Measurements from ENCODE around the gene DYNC1I1. TPM values are rescaled to one million over a fixed set of nuclear protein-coding genes. Genes with fewer than 3 reads are reported as not detected.
A peak's percentile ranks its signal among the peaks of the same experiment; 100 is the strongest.

DYNC1I1 gene
- total and polyA plus RNA-seq, 5 experiments from 2014 or later: not detected

GRCh38 chr7:95828824-95829790 is 56.8 kb downstream of the DYNC1I1 start:
- ATAC-seq (no peak), DNase-seq (no peak)
- peaks cover 0 to 5% (median 0%) of the 10 kb centered on the region in 9 donors for H3K9me3 Mint-ChIP-seq
- H3K4me3 Mint-ChIP-seq: no peak overlapping the region
- POLR2A ChIA-PET: no interaction called here
- no peaks in the 10 kb centered on the region for H3K27me3 Mint-ChIP-seq
- no peaks in the 10 kb centered on the region for H3K36me3 Mint-ChIP-seq
- H3K27ac Mint-ChIP-seq: no peak overlapping the region
- no peaks in the 10 kb centered on the region for H3K4me1 Mint-ChIP-seq

DNA sequence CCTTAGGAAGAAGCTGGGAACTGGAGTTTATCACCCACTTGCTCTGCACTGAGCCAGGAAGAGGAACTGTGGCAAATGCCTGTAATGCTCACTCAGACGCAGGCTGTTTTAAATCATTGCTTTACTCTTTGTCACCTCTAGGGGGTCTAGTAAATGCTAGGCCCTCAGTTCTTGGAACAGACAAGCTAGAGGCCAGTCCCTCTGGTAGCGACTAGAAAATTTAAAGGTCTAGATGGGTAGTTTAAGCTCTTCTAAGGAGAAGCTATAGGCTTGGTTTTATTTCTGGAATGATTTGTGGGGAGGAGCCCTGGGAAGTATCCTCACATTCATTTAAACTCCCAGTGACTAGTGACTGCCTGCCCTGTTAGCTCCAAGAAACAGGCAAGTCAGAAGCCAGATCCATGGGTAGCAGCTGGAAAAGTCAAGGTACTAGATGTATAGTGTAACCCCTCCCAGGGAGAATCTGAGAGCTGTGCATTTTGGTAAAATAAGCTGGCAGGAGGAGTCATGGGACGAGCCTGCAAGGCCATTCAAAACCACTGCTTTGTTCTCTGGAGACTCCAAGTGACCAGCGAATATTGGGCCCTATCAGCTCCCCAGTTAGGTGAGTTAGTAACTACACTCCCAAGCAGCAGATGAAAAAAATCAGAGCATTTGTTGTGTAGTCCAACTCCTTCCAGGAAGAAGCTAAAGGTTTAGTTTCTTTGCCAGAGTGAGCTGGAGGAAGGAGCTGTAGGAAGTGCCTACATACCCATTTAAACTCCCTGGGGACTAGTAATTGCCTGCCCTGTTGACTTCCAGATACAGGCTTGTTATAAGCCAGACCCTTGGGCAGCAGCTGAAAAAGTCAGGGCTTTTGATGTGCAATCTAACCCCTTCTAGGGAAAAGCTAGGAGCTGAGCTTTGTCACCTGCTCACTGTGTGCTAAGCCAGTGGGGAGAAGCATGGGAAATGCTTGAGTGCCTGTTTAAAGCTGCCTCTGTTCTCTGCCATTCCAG is 68.9 kb downstream of the DYNC1I1 start:
- H3K27me3 Mint-ChIP-seq: peaks cover 1 to 18% (median 5%) of the 10 kb centered on the region in 5 donors
- no peak overlapping the region for H3K27ac Mint-ChIP-seq
- H3K36me3 Mint-ChIP-seq: peaks cover 0 to 6% (median 4%) of the 10 kb centered on the region in 3 donors
- POLR2A ChIA-PET: no interaction called here
- no peaks in the 10 kb centered on the region for H3K4me1 Mint-ChIP-seq
- no peak for ATAC-seq
- no peak for DNase-seq
- peaks cover 0 to 26% (median 13%) of the 10 kb centered on the region in 9 donors for H3K9me3 Mint-ChIP-seq
- H3K4me3 Mint-ChIP-seq: no peak overlapping the region

DNA sequence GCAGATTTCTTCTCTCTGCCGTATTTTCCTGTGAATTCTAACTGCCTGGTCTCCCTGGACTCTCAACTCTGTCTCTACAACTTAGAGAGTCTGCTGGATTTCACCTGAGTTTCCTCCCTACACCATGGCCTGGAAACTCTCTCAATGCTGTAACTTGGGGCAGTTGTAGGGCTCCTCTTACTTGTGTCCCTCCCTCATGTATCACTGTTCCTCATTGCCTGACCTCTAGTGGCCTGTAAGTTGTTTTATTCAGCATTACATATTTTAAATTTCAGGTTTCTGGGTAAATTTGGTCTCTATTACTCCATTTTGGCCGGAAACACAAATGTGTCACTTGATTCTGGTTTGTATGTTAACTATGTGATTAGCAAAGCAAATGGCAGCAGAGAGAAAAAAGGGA is 70.9 kb downstream of the DYNC1I1 start:
- no peaks in the 10 kb centered on the region for H3K4me1 Mint-ChIP-seq
- DNase-seq (no peak), ATAC-seq (no peak)
- no peaks in the 10 kb centered on the region for H3K36me3 Mint-ChIP-seq
- H3K27me3 Mint-ChIP-seq: peaks cover 1 to 18% (median 5%) of the 10 kb centered on the region in 5 donors
- no peak overlapping the region for H3K27ac Mint-ChIP-seq
- no peak overlapping the region for H3K4me3 Mint-ChIP-seq
- peaks cover 0 to 19% (median 6%) of the 10 kb centered on the region in 9 donors for H3K9me3 Mint-ChIP-seq
- POLR2A ChIA-PET: no interaction called here

DNA sequence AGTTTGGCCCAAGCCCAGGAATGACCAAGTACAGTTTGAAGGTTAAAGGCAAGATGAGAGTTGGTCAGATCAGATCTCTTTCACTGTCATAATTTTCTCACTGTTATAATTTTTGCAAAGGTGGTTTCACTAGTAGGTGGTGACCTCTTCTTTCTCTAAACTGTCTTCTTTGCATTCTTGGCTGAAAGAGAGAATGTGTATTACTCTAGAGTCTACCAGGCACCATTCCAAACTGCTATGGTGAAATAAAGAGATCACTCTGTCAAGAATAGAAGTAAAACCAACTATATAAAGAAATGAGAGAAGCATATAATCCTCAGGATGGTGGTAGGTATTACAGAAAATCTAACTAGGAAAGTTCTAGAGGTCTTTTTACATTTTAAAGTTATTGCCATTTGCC is 72.7 kb downstream of the DYNC1I1 start:
- no peak overlapping the region for H3K27ac Mint-ChIP-seq
- H3K9me3 Mint-ChIP-seq: peaks cover 0 to 10% (median 4%) of the 10 kb centered on the region in 9 donors
- no peaks in the 10 kb centered on the region for H3K4me1 Mint-ChIP-seq
- no peak overlapping the region for H3K4me3 Mint-ChIP-seq
- no peaks in the 10 kb centered on the region for H3K36me3 Mint-ChIP-seq
- DNase-seq (no peak), ATAC-seq (no peak)
- peaks cover 1 to 18% (median 7%) of the 10 kb centered on the region in 5 donors for H3K27me3 Mint-ChIP-seq
- POLR2A ChIA-PET: no interaction called here

DNA sequence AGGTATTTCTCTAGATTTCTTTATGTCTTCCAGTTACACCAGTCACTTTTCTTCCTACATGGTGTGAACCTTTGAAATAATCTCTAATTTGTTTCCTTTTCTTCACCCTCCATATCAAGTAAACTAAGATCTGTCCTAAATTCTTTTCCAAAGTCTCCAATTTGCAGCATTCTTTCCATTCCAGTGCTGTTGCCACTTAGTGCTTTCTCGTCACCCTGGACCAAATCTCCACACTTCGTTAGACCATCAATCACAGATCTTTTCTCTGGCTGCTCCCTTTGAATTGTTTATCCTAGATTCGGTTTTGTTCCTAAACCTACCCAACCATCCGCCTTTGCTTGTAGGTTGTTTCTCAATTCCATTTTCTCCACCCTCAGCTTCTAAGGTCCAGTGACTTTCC is 74.7 kb downstream of the DYNC1I1 start:
- no peaks in the 10 kb centered on the region for H3K4me1 Mint-ChIP-seq
- H3K36me3 Mint-ChIP-seq: no peaks in the 10 kb centered on the region
- peaks cover 0 to 15% (median 4%) of the 10 kb centered on the region in 5 donors for H3K27me3 Mint-ChIP-seq
- POLR2A ChIA-PET: no interaction called here
- H3K27ac Mint-ChIP-seq: no peak overlapping the region
- no peak for ATAC-seq
- no peak for DNase-seq
- H3K4me3 Mint-ChIP-seq: no peak overlapping the region
- H3K9me3 Mint-ChIP-seq: peaks cover 0 to 2% (median 0%) of the 10 kb centered on the region in 9 donors

GRCh38 chr7:95859429-95859828 is 87.1 kb downstream of the DYNC1I1 start:
- no peak for ATAC-seq
- Mint-ChIP-seq H3K4me1 (no peaks in the 10 kb centered on the region), H3K4me3 (no peak overlapping the region), H3K27me3 (peaks cover 2 to 17% (median 7%) of the 10 kb centered on the region in 5 donors), H3K36me3 (peaks cover 0 to 11% (median 0%) of the 10 kb centered on the region in 3 donors), H3K27ac (no peak overlapping the region), H3K9me3 (peaks cover 0 to 20% (median 4%) of the 10 kb centered on the region in 9 donors)
- DNase-seq: no peak
- POLR2A ChIA-PET: no interaction called here

- no peak for ATAC-seq
- DNase-seq: no peak
- H3K9me3 Mint-ChIP-seq: peaks cover 0 to 20% (median 4%) of the 10 kb centered on the region in 9 donors
- H3K36me3 Mint-ChIP-seq: peaks cover 0 to 11% (median 0%) of the 10 kb centered on the region in 3 donors
- H3K4me3 Mint-ChIP-seq: no peak overlapping the region
- H3K27me3 Mint-ChIP-seq: peaks cover 4 to 17% (median 5%) of the 10 kb centered on the region in 5 donors
- no peak overlapping the region for H3K27ac Mint-ChIP-seq
- no peaks in the 10 kb centered on the region for H3K4me1 Mint-ChIP-seq
- POLR2A ChIA-PET: no interaction called here
Measured at GRCh38 chr7:95861041-95861440, 88.7 kb downstream of the DYNC1I1 start.

DNA sequence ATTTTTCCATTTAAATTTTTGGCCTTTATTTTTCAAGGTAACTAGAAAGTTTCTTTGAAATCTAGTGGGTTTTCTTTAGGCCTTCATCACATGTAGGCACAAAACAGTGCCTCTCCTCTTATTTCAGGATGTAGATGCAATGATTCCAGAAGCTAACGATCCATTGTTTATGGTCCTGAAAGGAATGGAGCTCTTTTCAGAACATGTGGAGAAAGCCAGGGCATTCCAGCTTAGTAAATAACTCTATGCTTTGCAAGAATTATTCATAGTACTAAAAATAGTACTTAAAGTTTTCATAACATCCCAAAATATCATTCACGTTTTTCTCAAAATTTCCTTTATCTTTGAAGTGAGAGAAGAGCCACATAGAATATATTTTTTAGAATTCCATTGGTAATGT is 91.3 kb downstream of the DYNC1I1 start:
- Mint-ChIP-seq H3K27me3 (peaks cover 4 to 17% (median 7%) of the 10 kb centered on the region in 5 donors), H3K27ac (no peak overlapping the region), H3K4me1 (no peaks in the 10 kb centered on the region), H3K4me3 (no peak overlapping the region), H3K9me3 (peaks cover 0 to 20% (median 4%) of the 10 kb centered on the region in 9 donors), H3K36me3 (peaks cover 0 to 11% (median 0%) of the 10 kb centered on the region in 3 donors)
- POLR2A ChIA-PET: no interaction called here
- DNase-seq (no peak), ATAC-seq (no peak)

DNA sequence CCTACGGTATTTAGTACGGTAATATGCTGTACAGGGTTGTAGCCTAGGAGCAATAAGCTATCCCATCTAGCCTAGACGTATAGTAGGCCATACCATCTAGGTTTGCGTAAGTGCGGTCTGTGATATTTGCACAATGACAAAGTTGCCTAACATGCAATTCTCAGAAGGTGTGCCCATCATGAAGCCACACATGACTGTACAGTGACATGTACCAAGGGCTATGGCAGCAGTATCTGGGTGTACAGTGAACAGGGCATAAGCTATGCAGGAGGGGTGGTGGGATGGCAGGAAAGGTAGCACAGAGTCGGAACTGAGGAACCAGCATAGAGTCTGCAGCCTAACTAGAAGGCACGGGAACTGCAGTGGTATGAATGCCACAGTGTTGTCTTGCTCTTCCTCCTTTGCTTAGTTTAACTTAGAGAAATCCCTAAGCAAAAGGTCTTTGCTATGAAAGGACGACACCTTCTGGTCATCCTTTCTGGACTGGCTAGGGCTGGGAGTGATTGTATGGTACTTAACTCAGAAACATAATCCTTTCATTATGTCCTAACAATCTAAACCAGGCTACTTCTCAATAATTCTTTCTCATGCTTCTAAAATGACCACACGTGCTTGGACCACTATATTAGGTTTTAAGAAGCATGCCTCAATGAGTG is 93.5 kb downstream of the DYNC1I1 start:
- Mint-ChIP-seq H3K4me3 (no peak overlapping the region), H3K4me1 (no peaks in the 10 kb centered on the region), H3K27ac (no peak overlapping the region), H3K9me3 (peaks cover 0 to under 1% (median 0%) of the 10 kb centered on the region in 9 donors), H3K27me3 (peaks cover 0 to 18% (median 7%) of the 10 kb centered on the region in 5 donors), H3K36me3 (no peaks in the 10 kb centered on the region)
- DNase-seq: no peak
- POLR2A ChIA-PET: no interaction called here
- ATAC-seq: no peak

DNA sequence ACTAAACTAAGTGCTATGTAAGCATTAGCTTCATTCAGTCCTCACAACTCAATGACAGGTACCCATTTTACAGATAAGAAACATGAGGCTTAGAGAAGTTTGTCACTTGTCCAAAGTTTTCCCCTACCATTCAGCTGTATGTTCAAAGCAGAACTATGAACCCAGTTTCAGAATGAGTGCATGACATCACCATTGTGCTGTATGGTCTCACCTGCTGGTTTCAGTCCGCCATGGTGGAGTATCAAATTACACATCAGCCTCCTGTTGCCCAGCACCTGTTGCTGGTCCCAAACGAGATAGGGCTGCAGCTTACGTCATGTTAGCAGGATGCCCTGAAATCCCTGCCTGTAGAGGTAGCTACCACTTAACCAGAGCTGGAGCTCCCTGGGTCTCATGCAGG is 95.0 kb downstream of the DYNC1I1 start:
- Mint-ChIP-seq H3K4me1 (no peaks in the 10 kb centered on the region), H3K36me3 (no peaks in the 10 kb centered on the region), H3K9me3 (no peaks in the 10 kb centered on the region), H3K27me3 (peaks cover 0 to 17% (median 4%) of the 10 kb centered on the region in 5 donors), H3K4me3 (no peak overlapping the region), H3K27ac (no peak overlapping the region)
- DNase-seq (no peak), ATAC-seq (no peak)
- POLR2A ChIA-PET: no interaction called here

DNA sequence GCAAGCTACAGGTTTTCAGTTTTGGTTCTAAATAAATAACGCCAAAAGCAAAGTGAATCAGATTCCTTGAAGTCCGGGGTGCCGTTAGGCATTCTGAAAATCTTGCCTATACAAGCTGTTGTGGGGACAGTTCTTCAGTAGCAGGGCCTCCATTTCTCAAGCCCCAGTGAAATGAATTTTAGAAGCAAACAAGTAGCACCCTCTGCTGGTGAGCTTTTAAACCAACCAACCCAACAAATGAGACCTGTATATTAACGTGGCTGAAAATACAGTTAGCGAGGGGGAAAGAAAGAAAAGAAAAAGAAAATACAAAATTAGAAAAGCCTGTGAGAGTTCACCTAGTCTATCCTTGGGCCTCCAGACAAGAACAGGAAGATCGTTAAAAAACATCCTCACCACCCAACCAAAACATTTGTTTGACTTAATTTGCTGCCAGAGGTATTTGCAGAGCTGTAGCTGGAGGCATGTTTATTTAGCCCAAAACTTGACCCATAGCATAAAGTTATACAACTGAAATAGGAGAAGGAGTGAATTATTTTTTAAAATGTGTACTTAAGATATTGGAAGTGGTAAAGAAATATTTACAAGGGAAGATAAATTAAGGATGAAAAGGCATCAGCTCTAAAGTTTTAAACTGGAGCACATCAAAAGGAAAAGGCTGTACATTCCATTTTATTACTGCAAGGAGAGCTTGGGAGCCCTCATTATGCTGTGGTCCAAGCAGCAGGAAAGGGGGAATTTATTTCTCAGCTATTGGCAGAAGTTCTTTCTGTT is 98.9 kb downstream of the DYNC1I1 start:
- no peak for ATAC-seq
- Mint-ChIP-seq H3K4me3 (no peak overlapping the region), H3K9me3 (peaks cover 0 to 2% (median 0%) of the 10 kb centered on the region in 9 donors), H3K27ac (no peak overlapping the region), H3K36me3 (no peaks in the 10 kb centered on the region), H3K4me1 (no peaks in the 10 kb centered on the region), H3K27me3 (peaks cover 4 to 56% (median 12%) of the 10 kb centered on the region in 5 donors)
- POLR2A ChIA-PET: no interaction called here
- DNase-seq: peak in 1 of 10 donors; percentile 1

- H3K9me3 Mint-ChIP-seq: peaks cover 0 to 2% (median 0%) of the 10 kb centered on the region in 9 donors
- POLR2A ChIA-PET: no interaction called here
- H3K27ac Mint-ChIP-seq: no peak overlapping the region
- no peak for ATAC-seq
- no peak overlapping the region for H3K4me3 Mint-ChIP-seq
- no peak for DNase-seq
- H3K27me3 Mint-ChIP-seq: peaks cover 5 to 59% (median 12%) of the 10 kb centered on the region in 5 donors
- no peaks in the 10 kb centered on the region for H3K4me1 Mint-ChIP-seq
- no peaks in the 10 kb centered on the region for H3K36me3 Mint-ChIP-seq
Measured at GRCh38 chr7:95871896-95872295, 99.5 kb downstream of the DYNC1I1 start.

All from naive thymus-derived CD8-positive, alpha-beta T cell (primary cell).